GM18519 (cell line): ENCODE measurements around the gene GGA2.
A peak's percentile ranks its signal among the peaks of the same experiment; 100 is the strongest.
"Not testable (repeated sequence)": the region's sequence is repeated elsewhere in the genome, so short reads cannot be mapped to it uniquely, and the experiment has no call there.

ENCODE experiments used
- ATAC-seq: cut with Tn5 transposase; IDR thresholded peaks from one replicate; pipeline ENCODE4 v1.9.1; 2021; ENCODE audit warnings: mild to moderate bottlenecking, moderate library complexity; ENCODE audit not compliant: unreplicated experiment, low FRiP score

The GGA2 gene

DNA sequence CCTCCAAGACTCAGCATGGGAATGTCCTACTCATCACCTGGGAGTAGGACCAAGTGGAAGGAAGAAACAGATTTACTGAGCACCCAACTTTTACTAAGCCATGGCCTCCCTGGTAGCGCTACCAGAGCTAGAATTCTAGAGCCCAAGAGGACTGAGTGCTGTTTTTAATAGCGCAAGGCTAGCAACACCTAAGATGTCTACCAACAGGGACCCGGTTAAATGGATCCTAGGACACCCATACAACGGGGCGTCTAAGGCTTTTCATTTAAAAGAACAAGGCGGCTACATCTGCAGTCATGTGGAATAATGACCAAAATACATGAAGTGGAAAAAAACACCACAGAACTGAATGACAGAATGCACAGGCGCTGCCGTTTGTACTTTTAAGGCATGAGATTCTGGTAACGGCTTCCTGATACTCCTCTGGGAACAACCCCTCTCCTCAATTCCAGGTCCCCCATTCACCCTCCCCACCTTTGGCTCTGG lies 5.1 kb downstream of the GGA2 start:
- no peak for ATAC-seq

DNA sequence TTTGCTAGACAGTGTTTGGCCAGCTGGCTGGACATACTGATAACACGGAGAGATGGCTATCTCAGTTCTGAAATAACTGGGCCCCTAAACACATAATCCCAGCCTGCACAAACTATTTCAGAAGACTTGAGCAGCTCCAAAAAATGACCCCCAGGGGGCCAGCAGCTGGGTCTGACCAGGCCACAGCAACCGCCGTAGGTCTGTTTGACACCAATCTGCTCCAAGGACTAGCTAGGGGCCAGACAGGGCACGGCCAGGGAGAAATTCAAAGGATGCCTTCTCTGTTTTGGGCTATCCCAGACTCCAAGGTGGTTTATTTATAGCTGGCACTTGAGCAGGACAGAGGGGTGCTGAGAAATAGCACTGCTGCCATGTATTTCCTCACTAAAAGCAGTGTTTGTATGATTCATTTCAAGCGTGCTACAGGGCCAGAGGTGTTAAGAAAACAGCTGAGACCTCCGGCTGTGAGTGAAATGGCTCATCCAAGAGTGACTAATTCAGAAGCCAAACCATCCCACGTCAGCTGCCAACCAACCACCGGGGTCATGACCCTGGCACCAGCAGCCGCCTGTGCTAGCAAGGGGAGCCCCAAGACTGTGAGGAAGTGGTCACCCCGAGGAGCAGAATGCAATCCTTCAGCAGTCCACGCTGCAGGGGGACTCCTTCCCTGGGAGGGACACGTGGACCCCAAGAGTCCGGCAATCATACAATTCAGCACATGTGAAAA lies 5.7 kb downstream of the GGA2 start:
- peak; percentile 52 for ATAC-seq

DNA sequence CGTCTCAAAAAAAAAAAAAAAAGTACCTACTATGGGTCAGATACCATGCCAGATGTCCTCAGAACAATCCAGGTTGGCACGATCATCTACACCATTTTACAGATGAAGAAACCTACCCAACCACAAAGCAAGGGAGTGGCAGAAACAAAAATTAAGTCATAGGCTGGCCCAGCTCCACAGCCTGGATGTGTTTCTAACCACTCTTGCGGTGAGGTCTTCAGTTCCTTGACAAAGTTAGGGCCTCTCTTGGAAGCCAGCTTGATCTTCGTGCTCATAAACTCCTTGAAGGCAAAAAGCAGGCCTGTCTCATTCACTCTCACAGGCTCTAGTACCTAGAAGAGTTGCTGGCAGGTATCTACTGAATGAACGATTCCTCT lies 6.2 kb downstream of the GGA2 start:
- no peak for ATAC-seq

DNA sequence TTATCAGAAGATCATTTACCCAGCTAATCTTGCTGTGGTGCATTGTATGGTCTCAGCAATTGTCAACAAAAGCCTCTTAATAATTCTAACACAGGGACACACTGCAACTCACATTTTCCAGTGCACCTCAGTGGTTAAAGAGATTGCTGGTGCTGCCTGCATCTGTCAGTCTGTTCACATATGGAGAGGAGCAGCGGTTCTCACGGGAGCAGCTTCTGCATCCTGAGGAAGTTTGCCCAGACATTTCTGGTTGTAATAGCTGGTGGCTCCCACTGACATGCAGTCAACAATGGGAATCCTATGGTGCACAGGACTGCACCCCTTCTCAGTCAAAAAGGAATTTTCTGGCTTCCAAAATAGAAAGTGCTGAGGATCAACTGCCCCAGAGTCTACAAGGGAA lies 7.8 kb downstream of the GGA2 start:
- no peak for ATAC-seq

DNA sequence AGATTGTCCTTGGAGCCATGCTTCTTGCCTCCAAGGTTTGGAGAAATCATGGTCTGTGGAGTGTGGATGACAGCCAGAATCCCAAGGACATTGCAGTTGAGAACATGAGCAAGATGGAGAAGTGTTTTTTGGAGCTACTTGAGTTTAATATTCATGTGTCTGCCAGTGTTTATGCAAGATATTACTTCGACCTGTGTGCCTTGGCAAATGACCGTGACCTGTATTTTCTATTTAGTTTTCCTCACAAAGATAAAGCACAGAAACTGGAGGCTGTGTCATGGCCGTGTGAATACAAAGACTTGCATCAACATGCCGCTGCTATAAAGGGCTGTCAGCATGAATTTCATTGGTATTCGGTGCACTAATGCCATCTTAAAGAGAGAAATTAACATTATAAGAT lies 9.0 kb downstream of the GGA2 start:
- ATAC-seq: no peak

DNA sequence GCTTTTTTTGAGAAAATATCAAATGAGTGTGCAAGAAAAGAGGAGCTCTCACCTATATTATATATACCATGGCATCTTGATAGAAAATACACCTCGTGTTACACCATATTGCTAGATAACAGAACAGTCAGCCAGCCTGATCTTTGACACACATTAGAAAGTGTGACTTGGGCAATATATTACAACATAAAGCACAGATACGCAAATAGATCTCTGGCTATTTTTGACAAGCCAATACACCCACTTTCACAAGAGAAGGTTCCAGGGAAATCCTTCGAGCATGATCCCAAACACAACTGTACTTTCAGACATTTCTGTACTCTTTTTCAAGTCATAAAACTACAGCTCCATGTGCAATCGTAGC lies 9.4 kb downstream of the GGA2 start:
- ATAC-seq: no peak

DNA sequence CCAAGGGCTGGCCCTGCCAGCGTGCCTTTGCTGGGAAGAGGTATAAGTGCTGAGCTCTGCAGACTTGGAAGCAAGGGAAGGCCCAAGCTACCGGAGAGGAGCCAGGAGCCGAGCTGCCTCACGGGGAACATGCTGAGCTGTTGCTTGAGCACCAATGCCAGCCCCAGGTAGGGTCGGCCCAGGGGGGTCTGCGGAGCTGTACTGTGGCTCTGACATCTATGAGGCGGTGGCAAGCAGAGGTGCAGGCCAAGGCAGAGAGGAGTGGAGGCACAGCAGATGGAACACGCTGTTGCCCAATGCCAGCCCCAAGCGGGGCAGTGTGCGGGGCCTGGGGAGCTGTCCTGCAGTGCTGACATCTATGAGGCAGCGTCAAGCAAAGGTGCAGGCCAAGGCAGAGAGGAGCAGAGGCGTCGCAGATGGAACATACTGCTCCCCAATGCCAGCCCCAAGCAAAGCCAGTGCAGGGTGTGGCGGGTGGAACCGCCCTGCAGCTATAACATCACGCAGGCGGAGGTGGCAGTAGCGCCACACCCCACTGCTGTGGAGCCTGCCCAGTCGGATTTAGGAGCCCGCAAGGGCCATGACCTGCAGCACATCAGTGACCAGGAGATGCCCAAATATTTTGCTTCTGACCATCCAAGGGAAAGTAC lies 10.0 kb downstream of the GGA2 start:
- ATAC-seq: no peak

DNA sequence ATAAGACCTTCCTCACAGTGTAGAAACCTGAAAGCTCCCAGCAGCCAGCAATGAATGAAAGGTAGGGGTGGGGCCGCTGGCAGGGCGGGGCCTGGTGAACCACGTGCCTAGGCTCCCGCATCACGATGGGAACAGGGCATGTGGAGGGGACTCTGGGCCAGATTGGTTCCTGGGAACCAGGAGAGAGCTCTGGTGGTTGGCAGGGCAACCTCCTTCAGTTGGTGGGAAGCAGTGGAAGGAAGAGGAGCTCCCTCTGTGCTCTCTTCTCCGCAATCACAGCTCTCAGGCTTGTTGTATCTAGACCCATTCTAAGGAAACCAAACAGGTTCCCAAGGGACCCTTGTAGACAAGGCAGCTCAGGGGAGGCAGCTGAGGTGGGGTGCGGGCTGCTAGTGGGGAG lies 10.5 kb downstream of the GGA2 start:
- no peak for ATAC-seq

DNA sequence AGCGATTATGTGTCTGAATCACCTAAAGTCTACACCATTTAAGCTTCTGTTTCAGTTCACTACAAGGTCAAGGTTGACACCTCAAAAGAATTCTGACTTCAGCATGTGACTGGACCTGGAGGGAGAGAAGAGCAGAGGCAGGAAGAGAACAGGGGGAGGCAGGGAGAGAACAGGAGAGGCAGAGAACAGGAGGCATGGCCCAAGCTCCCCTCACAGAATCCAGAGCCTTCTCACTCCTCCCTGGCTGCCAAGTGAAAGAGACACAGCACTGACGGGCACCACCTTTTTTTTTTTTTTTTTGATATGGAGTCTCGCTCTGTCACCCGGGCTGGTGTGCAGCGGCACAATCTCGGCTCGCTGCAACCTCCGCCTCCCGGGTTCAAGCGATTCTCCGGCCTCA lies 11.4 kb downstream of the GGA2 start:
- ATAC-seq: no peak

DNA sequence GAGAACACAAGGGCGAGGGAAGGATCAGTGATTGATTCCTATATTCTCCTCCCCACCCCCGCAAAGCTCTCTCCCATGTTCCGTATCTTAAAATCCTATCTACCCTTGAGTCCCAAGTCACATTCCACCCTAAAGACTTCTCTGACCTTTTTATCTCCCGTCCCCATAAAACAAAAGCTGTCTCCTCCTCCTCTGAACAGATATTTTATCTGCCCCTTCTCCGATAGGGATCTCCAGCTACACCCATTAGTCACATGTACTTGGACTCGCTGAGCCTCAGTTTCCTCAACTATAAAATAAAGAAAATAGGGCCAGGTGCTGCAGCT lies 12.8 kb downstream of the GGA2 start:
- no peak for ATAC-seq

DNA sequence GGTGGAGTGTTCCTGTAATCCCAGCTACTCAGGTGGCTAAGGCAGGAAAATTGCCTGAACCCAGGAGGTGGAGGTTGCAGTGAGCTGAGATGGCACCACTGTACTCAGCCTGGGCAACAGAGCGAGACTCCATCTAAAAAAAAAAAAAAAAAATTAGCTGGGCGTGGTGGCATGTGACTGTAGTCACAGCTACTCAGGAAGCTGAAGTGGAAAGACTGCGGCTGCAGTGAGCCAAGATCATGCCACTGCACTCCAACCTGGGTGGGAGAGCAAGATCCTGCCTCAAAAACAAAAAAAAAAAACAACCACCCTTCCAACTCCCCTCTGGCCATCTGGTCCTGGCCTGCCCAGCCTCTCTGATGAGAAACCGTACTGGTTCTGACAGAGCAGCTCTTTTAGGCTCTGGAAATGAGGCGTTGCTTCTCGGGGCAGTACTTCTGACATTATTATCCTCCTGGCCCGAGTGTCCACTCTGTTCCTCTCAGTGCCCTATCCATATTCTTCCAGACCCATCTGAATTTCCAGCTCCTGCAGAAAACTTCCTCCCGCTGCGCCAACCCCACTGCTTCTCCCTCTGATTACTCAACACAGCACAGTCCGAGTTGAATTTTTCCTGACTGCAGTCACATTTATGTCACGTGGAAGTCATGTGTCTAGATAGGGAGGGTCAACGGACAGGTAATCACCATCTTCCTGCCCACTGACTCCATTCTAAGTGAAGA lies 13.3 kb downstream of the GGA2 start:
- no peak for ATAC-seq

DNA sequence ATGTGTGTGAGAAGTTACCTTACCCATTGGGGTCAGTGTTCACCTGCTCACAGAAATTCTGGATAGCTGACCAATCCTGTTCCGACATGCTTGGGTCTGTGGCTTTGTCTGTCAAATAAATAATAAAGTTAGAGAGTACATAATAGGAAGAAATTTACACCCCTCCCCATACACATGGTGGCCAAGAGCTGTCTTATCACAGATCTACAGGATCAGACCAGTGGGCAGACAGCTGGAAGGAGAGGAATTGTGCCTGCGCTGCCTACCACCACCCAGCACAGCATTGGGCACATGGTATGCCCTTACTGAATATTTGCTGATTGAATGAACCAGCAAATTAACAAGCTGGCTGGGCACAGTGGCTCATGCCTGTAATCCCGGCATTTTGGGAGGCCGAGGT lies 14.6 kb downstream of the GGA2 start:
- no peak for ATAC-seq

DNA sequence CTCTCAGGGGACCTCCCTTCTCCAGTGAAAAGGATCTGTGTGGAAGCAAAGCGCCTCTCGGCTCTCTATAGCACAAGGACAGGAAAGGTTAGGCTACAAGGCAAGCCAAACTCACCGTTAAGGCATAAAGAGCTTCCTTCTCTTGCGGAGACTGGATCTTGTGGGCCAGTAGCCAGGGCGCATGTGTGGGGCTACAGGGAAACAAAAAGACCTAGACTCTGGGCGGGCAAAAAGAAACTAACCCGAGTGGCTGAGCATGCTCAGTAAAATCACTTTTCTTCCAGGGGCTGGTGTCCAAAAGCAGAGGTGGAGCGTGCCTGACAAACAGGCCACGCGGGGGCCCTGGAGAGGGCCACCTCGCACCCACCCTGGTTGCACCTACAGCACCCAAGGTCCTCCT lies 16.1 kb downstream of the GGA2 start:
- ATAC-seq: no peak

DNA sequence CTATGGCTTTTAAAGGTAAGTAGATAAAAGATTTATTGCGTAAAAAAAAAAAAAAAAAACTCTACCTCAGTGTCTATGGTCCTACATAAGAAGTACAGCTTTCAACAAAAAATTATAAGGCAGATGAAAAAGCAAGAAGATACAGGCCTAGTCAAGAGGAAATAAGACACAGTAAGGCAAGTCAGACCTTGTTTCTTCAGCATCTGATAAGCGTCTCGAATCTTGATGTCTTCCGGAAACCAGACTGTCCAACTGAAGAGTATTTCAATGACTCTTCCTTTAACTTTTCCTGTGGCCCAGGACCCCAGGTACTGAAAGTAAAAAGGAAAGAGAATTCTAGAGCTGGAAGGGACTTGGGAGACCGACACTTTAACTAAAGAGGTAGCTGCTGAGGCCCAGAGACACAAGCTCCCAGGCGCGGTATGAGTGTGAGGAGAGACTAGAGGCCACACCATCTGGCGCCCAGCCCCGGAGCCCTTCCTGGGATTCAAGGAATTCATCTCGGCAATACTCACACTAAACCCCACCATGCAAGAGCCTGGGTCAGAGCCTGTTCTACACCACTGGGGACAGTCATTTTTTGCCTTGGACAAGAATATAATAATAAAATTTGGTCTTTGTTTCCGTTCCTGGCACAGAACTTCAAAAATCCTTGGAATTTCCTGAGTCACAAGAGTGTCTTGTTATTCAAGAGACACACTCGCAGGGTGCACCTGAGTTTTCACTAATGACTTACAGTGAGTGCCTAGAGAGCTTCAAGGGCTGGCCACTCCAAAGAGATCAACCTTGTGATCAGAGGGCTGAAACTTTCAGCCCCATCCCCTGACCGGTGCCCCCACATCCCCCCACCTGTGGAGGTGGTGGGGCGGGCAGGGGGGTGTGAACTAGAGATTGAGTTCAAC lies 18.6 kb downstream of the GGA2 start:
- no peak for ATAC-seq

DNA sequence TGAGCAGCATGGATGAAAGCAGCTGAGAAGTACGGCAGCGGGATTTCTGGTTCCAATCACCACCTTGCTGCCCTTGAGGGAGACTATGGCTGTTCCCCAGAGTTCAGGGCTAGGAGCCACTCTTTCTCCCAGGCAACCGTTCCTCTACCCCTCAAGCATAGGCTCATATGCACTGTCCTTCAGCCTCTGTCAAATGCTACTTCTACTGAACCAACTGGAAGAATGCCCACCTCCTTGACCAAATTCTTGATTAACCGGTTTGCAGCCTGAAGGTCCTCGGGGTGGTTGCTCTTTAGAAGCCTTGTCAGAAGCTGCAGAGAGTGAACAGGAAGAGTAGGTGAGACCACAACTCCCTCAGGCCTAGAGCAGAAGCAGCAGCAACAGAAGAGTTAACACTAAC lies 23.8 kb downstream of the GGA2 start:
- no peak for ATAC-seq

DNA sequence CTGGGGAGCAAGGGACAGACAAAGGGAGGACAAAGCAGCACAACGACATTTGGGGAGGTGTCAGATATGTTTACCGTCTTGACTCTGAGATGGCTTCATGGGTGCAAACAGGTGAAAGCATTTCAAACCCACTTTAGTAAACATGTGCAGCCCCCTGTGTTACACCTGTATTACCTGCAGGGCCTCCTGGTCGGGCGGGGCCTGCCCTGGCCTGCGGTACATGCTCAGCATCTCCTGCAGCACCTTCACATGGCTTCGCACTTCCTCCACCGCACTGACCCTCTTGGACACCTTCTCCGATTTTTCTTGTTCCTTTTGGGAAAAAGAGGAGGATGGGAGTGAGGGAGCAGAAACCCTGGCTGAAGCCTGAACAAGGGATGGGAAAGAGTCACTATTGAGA lies 24.5 kb downstream of the GGA2 start:
- ATAC-seq: no peak

DNA sequence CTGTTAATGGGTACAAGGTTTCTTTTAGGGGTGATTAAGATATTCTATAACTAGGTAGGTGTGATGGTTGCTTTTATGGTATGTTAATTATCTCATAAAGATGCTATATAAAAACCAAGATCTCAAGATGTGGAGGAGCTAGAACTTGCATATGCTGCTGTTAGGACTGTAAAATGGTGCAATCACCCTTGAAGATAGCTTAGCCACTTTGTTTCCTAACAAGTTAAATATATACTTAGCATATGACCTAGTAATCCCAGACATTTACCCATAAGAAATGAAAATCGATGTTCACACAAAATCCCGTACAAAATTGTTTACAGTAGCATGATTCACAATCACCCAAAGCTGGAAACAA lies 25.1 kb downstream of the GGA2 start:
- ATAC-seq: no peak

DNA sequence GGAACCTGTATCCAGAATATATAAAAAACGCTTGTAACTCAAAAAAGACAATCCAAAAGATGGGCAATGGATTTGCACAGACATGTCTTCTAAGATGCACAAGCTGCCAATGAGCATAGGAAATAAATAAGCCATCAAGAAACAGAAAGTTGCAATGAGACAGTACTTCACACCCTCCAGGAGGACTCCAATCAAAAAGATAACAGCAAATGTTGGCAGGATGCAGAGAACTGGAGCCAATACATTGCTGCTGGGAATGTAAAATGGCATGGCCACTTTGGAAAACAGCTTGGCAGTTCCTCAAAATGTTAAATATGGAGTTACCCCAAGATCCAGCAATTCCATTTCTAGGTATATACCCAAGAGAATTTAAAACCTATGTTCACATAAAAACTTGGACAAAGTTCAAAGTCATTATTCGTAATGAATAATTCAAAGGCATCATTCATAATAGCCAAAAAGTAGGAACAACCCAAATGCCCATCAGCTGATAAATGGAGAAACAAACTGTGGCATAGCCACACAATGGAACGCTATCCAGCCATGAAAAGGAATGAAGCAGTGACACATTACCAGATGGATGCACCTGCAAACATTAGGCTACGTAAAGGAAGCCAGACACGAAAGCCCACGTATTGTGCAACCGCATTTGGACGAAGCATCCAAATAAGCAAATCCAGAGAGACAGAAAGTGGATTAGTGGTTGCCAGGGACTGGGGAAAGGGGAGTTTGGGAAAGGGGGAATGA lies 25.6 kb downstream of the GGA2 start:
- ATAC-seq: no peak

DNA sequence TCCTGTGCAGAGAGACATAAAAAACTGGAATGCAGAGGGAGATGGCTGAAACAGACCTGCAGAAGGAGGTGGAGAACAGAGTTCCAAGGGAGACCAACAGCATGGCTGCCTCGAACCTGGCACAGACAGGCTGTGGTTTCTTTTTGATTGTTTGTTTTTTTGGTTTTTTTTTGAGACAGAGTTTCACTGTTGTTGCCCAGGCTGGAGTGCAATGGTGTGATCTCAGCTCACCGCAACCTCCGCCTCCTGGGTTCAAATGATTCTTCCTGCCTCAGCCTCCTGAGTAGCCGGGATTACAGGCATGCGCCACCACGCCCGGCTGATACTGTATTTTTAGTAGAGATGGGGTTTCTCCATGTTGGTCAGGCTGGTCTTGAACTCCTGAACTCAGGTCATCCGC lies 26.8 kb downstream of the GGA2 start:
- ATAC-seq: not testable (repeated sequence)

DNA sequence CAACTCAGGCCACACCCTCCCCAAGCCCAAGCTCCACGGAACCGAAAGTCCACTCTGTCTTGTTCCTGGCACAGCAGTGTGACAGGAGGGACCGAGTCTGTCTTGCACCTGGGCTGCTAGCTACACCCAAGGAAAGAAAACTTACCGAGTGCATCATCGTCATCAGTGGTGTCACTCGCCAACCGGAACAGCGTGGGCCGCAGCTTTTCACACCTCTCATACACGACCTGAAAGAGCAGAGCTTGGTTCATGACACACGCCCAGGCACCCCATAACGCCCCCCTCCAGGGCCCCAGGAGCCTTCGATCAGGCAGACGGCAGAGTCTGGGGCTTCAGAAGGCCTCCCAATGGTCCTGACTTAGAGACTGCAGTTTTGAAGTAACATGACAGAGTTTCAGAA lies 27.5 kb downstream of the GGA2 start:
- no peak for ATAC-seq
